Lower leg skin (tissue), 3 donors: Measurements from ENCODE around the gene FRG2C.
"Not testable (repeated sequence)": the region's sequence is repeated elsewhere in the genome, so short reads cannot be mapped to it uniquely, and the experiment has no call there.

Experiments used
- POLR2A ChIP-seq, 2 donors: fragments of 450-650 bp; IDR thresholded peaks; one replicate each; pipeline ENCODE4 v1.6.1; 2016 to 2017; ENCODE audit warnings: antibody characterized with exemption in 2 of 2, mild to moderate bottlenecking in 1 of 2, moderate library complexity in 1 of 2
- TF ChIP-seq, protein P1 (sequence below), 3 donors: fragments of 450-650 bp; IDR thresholded peaks; one replicate each; pipeline ENCODE4 v1.5.1; 2016; ENCODE audit warnings: antibody characterized with exemption in 3 of 3, mild to moderate bottlenecking in 3 of 3, moderate library complexity in 2 of 3

DNA sequence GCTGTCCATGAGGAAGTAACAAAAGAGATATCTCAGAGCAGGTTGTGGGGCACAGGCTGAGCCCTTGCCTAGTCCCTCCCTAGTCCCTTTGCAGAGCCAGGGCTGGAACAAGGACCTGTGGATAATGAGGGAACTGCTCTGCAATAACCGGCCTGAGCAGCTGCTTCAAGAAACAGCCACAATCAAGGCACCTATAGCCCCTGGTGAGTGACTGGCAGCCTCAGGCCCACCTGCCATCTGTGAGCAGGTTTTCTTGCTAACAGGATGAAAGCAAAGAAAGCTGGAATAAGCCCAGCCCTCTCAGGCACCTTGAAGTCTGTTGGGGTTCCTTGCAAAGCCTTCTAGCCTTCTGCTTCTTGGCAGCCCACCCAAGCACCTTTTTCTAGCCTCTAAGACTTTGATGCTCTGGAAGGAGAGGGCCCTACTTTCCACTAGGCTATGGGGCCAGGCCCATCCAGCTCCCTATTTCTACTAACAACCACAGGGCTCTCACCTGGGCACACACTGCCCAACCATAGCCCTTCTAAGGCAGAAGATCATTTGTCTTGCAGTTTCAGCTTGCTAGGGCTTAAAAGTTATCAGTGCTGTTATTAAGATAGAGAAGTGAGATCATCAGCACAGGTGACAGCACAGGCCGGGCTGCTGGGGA lies 33.1 kb upstream of the FRG2C start:
- TF ChIP-seq, protein P1, sequence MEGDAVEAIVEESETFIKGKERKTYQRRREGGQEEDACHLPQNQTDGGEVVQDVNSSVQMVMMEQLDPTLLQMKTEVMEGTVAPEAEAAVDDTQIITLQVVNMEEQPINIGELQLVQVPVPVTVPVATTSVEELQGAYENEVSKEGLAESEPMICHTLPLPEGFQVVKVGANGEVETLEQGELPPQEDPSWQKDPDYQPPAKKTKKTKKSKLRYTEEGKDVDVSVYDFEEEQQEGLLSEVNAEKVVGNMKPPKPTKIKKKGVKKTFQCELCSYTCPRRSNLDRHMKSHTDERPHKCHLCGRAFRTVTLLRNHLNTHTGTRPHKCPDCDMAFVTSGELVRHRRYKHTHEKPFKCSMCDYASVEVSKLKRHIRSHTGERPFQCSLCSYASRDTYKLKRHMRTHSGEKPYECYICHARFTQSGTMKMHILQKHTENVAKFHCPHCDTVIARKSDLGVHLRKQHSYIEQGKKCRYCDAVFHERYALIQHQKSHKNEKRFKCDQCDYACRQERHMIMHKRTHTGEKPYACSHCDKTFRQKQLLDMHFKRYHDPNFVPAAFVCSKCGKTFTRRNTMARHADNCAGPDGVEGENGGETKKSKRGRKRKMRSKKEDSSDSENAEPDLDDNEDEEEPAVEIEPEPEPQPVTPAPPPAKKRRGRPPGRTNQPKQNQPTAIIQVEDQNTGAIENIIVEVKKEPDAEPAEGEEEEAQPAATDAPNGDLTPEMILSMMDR (IDR thresholded peaks at IDR 0.05) = not testable (repeated sequence)
- not testable (repeated sequence) for TF ChIP-seq POLR2A (IDR thresholded peaks at IDR 0.05)
